K562 (cell line): Measurements from ENCODE around the gene TRIOBP. TPM values are rescaled to one million over a fixed set of nuclear protein-coding genes. Genes with fewer than 3 reads are reported as not detected.

Experiments
- COPS2 ChIP-seq: fragments of 450-650 bp; conservative IDR thresholded peaks from 2 replicates; pipeline ENCODE4 v1.6.1; 2016; ENCODE audit warnings: mild to moderate bottlenecking, moderate library complexity
- EP300 ChIP-seq: IDR thresholded peaks from 2 replicates; pipeline ENCODE4 v1.6.1; 2012; ENCODE audit warnings: low read length, improper control_type of control experiment
- GTF2F1 ChIP-seq: IDR thresholded peaks from 2 replicates; pipeline ENCODE4 v1.6.1; 2011; ENCODE audit warnings: low read depth, low read length, improper control_type of control experiment
- HEY1 ChIP-seq: fragments of 250-450 bp; sonication (Bioruptor Pico); IDR thresholded peaks from 2 replicates; pipeline ENCODE4 v1.5.0; 2020; ENCODE audit warnings: mild to moderate bottlenecking, moderate library complexity, borderline replicate concordance
- PTTG1 ChIP-seq: fragments of 450-650 bp; IDR thresholded peaks from 2 replicates; pipeline ENCODE4 v1.6.1; 2016; ENCODE audit warnings: low read depth, mild to moderate bottlenecking, missing genetic modification characterization, missing compliant biosample characterization
- TAF9B ChIP-seq: fragments of 450-650 bp; IDR thresholded peaks from 2 replicates; pipeline ENCODE4 v1.6.1; 2018; ENCODE audit warnings: mild to moderate bottlenecking; ENCODE audit not compliant: partially characterized antibody
- ZFP30 ChIP-seq: fragments of 250-450 bp; sonication (Bioruptor Pico); IDR thresholded peaks from 2 replicates; pipeline ENCODE4 v1.8.0; 2022; ENCODE audit warnings: moderate library complexity, mild to moderate bottlenecking, inconsistent platforms, borderline replicate concordance
- ZNF175 ChIP-seq: fragments of 200-800 bp; sonication (Bioruptor generic); IDR thresholded peaks from 2 replicates; pipeline ENCODE4 v1.6.1; 2016; ENCODE audit warnings: low read depth, mild to moderate bottlenecking, missing genetic modification characterization, missing compliant biosample characterization
- ZNF274 ChIP-seq: IDR thresholded peaks from 2 replicates; pipeline ENCODE4 v1.6.1; 2011; ENCODE audit warnings: low read depth, mild to moderate bottlenecking, low read length, moderate library complexity, borderline replicate concordance
- ZNF311 ChIP-seq: fragments of 250-450 bp; sonication (Bioruptor Pico); IDR thresholded peaks from 2 replicates; pipeline ENCODE4 v1.4.0; 2020; ENCODE audit warnings: mild to moderate bottlenecking, moderate library complexity
- ZNF408 ChIP-seq: fragments of 250-450 bp; sonication (Bioruptor Pico); IDR thresholded peaks from 2 replicates; pipeline ENCODE4 v1.4.0; 2020; ENCODE audit warnings: low read depth, mild to moderate bottlenecking, moderate library complexity
- polyA plus RNA-seq, 8 experiments: library from polyadenylated mRNA; depleted of rRNA in 4 of 8; stranded (reverse) in 5 of 8; unstranded in 3 of 8; fragments of >200 nt; fragmentation: Nextera tagmentation in 2 of 8; fragmentation: Illumina TruSeq in 1 of 8; extraction: Ambion mirVana in 2 of 8; extraction: Trizol in 1 of 8; gene quantifications; 2 replicates each; pipeline versions ENCODE4 v1.2.1 to v1.2.3, GENCODE V29; 2011 to 2014; ENCODE audit warnings: inconsistent platforms in 1 of 8, missing spikeins in 1 of 8
- total RNA-seq, 7 experiments: library from RNA; depleted of rRNA in 6 of 7; stranded (reverse); fragments of >200 nt in 6 of 7; fragmentation: Illumina TruSeq in 2 of 7; extraction: Trizol in 2 of 7; gene quantifications; 2 replicates each; pipeline versions ENCODE4 v1.2.1 to v1.2.3, GENCODE V29; 2011 to 2021; ENCODE audit warnings: low replicate concordance in 1 of 7
- TF ChIP-seq, protein P1 (sequence below): sonication (generic); formaldehyde crosslinking; IDR thresholded peaks from 2 replicates; pipeline ENCODE4 v1.8.0; 2023; ENCODE audit warnings: mild to moderate bottlenecking, missing genetic modification reagents
- TF ChIP-seq, protein P2 (sequence below): fragments of 250-450 bp; sonication (Bioruptor Pico); IDR thresholded peaks from 2 replicates; pipeline ENCODE4 v1.5.0; 2021; ENCODE audit warnings: mild to moderate bottlenecking, borderline replicate concordance
- TF ChIP-seq, protein P3 (sequence below): IDR thresholded peaks from 2 replicates; pipeline ENCODE4 v1.6.1; 2011; ENCODE audit warnings: borderline replicate concordance, low read depth, mild to moderate bottlenecking, moderate library complexity, low read length; ENCODE audit not compliant: insufficient read depth, poor library complexity, severe bottlenecking
- TF ChIP-seq, protein P4 (sequence below): fragments of 250-450 bp; sonication (Bioruptor Pico); IDR thresholded peaks from 2 replicates; pipeline ENCODE4 v1.4.0; 2020

The TRIOBP gene
- total and polyA plus RNA-seq, 9 of the 15 experiments (the other 6 are each of a cell fraction or from before 2014, with no cell fraction given) = 0.24 to 13.8 (median 5.5) TPM

DNA sequence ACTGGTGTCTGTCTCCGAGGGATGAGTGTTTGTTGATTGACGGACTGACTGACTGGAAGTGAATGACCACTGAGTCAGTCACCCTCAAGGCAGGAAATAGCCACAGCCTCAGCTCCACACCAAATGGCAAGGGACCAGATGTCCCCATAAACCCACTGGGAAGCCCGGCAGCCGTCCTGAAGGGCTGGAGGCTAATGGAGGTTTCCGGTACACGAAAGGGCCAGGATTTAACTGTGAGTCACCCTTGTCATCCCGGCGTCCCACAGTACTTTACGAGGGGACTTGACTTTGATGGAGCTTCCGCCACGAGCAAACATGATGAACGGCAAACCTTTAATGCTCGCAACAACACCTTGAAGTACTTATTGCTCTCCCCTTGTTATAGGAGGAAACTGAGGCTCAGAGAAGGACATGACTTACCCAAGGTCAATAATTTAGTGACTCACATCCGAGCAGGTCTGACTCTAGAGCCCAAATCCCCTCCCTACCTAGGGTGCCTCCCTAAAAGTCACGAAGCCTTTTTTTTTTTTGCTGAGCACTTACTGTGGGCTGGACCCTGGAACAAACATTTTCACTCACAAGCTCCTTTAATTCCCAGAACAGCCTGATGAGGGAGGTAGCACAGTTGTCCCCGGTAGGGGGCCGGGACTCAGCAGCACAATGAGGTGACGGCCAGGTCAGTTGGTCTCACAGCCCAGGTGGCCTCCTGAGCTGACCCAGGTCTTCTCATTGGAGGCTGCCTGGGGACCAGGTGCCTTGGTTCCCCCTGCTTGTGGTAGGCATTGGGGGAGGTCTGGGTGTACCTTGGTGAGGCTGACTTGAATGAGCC lies 85.7 kb downstream of the TRIOBP start (continued):
- TF ChIP-seq ZFP30 (CRISPR knock-in tag) (no peak), ZNF311 (CRISPR knock-in tag) (no peak), EP300 (no peak), PTTG1 (tag) (no peak), ZNF175 (CRISPR knock-in tag) (no peak), ZNF408 (CRISPR knock-in tag) (no peak), TAF9B (no peak), ZNF274 (no peak), HEY1 (CRISPR knock-in tag) (no peak), GTF2F1 (no peak), COPS2 (no peak)
- TF ChIP-seq, protein P1, sequence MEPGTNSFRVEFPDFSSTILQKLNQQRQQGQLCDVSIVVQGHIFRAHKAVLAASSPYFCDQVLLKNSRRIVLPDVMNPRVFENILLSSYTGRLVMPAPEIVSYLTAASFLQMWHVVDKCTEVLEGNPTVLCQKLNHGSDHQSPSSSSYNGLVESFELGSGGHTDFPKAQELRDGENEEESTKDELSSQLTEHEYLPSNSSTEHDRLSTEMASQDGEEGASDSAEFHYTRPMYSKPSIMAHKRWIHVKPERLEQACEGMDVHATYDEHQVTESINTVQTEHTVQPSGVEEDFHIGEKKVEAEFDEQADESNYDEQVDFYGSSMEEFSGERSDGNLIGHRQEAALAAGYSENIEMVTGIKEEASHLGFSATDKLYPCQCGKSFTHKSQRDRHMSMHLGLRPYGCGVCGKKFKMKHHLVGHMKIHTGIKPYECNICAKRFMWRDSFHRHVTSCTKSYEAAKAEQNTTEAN (CRISPR knock-in tag) = no peak
- TF ChIP-seq, protein P2, sequence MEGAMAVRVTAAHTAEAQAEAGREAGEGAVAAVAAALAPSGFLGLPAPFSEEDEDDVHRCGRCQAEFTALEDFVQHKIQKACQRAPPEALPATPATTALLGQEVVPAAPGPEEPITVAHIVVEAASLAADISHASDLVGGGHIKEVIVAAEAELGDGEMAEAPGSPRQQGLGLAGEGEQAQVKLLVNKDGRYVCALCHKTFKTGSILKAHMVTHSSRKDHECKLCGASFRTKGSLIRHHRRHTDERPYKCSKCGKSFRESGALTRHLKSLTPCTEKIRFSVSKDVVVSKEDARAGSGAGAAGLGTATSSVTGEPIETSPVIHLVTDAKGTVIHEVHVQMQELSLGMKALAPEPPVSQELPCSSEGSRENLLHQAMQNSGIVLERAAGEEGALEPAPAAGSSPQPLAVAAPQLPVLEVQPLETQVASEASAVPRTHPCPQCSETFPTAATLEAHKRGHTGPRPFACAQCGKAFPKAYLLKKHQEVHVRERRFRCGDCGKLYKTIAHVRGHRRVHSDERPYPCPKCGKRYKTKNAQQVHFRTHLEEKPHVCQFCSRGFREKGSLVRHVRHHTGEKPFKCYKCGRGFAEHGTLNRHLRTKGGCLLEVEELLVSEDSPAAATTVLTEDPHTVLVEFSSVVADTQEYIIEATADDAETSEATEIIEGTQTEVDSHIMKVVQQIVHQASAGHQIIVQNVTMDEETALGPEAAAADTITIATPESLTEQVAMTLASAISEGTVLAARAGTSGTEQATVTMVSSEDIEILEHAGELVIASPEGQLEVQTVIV (CRISPR knock-in tag) = no peak
- TF ChIP-seq, protein P3, sequence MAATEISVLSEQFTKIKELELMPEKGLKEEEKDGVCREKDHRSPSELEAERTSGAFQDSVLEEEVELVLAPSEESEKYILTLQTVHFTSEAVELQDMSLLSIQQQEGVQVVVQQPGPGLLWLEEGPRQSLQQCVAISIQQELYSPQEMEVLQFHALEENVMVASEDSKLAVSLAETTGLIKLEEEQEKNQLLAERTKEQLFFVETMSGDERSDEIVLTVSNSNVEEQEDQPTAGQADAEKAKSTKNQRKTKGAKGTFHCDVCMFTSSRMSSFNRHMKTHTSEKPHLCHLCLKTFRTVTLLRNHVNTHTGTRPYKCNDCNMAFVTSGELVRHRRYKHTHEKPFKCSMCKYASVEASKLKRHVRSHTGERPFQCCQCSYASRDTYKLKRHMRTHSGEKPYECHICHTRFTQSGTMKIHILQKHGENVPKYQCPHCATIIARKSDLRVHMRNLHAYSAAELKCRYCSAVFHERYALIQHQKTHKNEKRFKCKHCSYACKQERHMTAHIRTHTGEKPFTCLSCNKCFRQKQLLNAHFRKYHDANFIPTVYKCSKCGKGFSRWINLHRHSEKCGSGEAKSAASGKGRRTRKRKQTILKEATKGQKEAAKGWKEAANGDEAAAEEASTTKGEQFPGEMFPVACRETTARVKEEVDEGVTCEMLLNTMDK = peak; percentile 77
- TF ChIP-seq, protein P4, sequence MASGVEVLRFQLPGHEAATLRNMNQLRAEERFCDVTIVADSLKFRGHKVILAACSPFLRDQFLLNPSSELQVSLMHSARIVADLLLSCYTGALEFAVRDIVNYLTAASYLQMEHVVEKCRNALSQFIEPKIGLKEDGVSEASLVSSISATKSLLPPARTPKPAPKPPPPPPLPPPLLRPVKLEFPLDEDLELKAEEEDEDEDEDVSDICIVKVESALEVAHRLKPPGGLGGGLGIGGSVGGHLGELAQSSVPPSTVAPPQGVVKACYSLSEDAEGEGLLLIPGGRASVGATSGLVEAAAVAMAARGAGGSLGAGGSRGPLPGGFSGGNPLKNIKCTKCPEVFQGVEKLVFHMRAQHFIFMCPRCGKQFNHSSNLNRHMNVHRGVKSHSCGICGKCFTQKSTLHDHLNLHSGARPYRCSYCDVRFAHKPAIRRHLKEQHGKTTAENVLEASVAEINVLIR = no peak
